Colon (tissue), 2 donors: ENCODE results near the gene IL1A.
"Not testable (repeated sequence)": the region's sequence is repeated elsewhere in the genome, so short reads cannot be mapped to it uniquely, and the experiment has no call there.

Source experiments
- FAIRE-seq: peaks from 2 replicates; lab custom pipeline; 2012; peaks lifted over from hg19 to GRCh38; lab: Jason Lieb, UNC
- donor health status: control.
- donor health status: control.

Gene IL1A

DNA sequence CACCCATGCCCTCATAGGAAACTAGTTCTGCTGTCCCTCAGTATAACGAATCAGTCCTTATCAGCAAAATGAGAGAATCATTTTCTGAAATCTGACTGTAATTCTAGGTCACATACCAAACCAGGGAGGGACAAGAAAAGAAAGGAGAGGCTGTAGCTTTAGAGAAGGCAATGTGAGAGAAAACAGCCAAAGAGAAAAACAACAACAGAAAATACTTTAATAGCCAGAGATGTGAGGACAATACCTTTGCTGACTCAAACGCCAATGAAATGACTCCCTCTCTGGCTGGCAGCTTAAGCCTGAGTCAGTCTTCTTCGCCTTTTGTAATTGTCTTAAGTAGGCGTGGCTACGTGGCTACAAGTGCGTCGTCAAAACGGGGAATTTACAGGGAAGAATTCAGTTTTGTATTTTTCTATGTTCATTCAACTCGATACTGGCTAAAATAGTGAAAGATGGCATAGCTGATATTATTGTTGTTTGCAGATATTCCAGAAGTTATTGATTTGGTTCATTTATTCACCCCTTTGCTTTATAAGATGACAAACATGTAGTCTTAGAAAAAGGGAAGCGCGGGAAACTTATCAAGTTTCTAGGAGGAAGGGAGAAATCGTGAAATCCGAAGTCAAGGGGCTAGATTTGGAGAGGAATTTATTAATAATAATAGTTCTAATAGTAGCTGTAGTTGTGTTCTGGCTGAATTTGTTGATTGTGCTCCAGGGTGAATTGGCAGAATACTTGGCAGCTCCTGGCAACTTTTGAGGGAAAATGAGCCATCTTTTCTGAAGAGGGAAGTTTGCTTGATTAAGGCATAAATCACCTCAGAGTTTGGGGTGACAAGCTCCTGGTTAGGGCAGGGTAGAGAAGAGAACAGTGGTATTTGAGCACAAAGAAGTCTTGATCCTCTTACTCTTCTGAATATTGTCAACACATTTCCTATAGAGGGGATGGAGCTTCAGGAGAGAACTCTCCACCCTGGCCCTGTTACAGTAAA is at the start of gene IL1A:
Gene IL1A (minus strand): TSS at position 295 of the 991 bp plus-strand sequence. CDS start 723 bp downstream, outside the sequence.
- no peak for FAIRE-seq

DNA sequence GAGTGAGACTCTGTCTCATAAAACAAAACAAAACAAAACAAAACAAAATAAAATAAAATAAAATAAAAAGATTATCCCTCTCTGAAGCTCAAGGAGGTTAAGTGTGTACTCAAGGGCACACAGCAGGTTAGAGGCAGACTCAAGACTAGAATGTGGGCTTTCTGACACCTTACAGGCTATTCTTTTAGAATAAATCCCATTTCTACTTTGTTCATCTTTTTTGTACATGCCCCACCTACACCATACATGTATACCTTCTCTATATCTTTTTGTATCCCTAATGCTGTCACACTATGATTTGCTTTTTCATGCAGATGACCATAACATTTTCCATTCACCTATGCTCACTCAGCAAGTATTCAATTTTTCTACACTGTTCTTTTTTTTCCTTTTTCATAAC is 49.7 kb upstream of the IL1A start:
- FAIRE-seq: no peak

- FAIRE-seq: not testable (repeated sequence)
Measured at GRCh38 chr2:112833639-112833931, 49.3 kb upstream of the IL1A start.

DNA sequence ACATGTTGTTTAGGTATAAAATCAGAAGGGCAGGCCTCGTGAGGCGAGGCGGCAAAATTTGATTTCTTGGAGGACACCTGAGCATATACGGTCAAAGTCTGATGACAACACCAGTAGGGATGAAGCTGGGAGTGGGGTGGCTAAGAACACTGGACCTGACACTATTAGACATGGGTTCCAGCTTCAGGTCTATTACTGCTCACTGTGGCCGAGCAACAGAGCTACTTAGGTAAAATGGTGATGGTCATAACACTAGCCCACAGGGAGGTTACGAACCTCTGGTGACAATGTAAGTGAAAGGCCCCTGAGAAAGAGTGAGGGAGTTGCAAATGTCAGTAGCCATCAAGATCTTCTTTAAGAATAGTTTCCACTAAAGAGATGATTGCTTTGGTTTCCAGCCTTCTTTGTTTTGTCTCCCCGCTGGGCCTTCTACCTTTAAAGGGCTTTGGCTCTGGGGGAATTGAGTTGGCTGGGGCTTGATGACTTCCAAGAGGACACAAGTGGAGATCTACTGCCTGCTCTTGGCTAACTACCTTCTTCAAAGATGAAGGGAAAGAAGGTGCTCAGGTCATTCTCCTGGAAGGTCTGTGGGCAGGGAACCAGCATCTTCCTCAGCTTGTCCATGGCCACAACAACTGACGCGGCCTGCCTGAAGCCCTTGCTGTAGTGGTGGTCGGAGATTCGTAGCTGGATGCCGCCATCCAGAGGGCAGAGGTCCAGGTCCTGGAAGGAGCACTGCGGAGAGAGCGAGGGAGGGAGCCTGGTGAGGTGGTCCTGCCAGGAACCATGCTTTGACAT is 48.7 kb upstream of the IL1A start:
- no peak for FAIRE-seq

DNA sequence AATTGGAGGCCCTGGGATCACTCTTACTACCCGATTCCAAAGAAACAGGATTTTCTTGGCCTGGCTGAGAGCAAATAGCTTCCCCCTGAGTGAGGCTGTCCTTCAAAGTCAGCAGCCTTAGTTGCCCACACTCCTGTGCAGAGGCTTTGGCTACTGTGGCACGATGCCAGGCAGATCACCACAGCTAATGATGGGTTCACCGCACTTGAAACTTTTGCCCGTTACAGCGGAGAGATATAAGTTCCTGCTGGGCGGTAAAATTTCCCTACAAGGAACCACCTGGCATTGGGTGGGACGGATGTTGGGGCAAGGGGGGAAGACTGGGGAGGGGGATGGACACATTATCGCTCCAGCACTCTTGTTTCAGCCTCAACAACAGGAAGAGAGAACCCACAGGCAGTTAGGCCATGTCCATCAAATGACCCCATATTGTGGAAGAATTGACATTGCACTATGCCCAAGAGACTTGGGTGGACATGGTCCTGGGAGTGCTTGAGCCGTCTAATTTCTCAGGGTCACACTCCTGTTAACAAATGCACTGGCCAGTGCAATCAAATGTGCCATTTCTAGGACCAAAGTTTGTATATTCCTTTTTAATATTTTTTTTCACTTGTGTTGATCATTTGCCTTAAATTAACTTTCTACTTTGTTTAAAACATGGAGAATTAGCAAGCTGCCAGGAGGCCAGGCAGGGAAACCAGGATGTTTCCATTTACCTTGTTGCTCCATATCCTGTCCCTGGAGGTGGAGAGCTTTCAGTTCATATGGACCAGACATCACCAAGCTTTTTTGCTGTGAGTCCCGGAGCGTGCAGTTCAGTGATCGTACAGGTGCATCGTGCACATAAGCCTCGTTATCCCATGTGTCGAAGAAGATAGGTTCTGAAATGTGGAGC is 47.9 kb upstream of the IL1A start:
- FAIRE-seq: no peak

DNA sequence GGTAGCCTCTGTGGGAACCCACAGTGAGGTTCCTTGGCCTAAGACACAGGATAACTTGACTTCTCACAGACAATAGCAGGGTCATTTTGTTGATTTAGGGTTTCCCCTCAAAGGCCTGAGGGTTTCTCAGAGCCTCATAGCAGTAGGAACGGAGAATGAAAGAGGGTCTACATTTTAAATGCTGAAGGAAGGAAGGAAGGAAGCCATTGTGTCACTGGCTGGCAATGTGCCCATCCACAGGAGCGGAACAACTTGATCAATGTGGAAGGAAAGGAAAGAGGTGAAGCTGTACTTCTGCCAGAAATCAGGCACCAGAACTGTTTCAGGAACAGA is 47.2 kb upstream of the IL1A start:
- no peak for FAIRE-seq

DNA sequence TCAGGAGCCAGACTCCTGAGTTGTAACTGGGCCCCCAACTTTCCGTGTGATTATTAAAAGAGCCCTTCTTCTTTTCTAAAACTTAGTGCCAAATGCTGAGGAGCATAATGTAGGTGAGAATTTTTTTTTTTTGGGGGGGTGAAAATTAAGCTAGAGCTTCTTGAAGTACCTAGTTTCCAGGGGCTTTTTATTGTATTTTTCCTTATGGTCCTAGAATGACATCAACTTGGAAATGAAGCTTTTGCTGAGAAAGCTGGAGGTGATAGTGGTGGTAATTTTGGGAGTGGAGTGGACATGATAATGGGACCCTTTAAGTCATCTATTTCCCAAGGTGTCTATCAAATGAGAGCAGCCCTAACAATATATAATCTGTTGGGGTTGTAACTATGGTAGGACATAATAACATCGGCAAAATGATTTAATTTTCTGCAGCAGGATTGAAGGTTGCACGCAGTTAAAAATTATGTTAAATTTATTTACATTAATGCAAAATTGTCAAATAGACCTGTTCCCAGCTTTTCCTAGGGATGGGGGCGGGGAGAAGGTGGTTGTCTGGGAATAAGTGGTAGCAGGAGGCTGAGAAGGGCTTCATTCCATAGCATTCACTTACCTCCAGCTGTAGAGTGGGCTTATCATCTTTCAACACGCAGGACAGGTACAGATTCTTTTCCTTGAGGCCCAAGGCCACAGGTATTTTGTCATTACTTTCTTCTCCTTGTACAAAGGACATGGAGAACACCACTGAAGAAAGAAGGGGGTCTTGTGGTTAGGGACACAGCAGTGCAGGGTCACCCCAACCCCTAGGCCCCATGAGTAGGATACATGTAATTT is 46.6 kb upstream of the IL1A start:
- FAIRE-seq: no peak

DNA sequence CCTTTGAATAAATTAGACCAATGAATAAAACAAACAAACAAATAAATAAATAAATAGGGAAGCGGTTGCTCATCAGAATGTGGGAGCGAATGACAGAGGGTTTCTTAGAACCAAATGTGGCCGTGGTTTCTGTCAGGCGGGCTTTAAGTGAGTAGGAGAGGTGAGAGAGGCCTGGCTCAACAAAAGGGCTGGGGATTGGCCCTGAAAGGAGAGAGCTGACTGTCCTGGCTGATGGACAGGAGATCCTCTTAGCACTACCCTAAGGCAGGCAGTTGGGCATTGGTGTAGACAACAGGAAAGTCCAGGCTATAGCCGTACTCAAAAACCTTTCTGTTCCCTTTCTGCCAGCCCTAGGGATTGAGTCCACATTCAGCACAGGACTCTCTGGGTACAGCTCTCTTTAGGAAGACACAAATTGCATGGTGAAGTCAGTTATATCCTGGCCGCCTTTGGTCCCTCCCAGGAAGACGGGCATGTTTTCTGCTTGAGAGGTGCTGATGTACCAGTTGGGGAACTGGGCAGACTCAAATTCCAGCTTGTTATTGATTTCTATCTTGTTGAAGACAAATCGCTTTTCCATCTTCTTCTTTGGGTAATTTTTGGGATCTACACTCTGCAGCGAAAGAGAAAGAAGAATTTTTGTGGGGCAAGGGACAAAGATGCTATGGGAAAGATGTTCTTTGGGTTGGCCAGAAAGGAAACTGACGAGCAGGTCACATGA is 45.8 kb upstream of the IL1A start:
- no peak for FAIRE-seq

- FAIRE-seq: no peak
Measured at GRCh38 chr2:112829101-112829960, 45.0 kb upstream of the IL1A start.

- no peak for FAIRE-seq
Measured at GRCh38 chr2:112828251-112828691, 44.0 kb upstream of the IL1A start.

DNA sequence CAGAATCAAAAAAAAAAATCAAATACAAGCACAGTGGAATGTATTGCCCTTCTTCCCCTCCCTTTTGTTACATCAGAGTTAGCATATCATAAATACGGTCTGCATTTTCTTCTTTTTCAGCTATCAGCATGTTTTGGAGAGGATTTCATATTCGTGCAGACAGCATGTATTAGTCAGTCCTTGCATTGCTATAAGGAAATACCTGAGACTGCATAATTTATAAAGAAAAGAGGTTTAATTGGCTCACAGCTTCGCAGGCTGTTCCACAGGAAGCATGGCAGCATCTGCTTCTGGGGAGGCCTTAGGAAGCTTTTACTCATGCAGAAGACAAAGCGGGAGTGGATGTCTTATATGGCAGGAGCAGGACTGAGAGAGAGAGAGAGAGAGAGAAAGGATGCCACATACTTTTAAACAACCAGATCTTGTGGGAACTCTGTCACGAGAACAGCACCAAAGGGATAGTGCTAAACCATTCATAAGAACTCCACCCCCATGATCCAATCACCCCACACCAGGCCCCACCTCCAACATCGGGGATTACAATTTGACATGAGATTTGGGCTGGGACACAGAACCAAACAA is 43.4 kb upstream of the IL1A start:
- no peak for FAIRE-seq

DNA sequence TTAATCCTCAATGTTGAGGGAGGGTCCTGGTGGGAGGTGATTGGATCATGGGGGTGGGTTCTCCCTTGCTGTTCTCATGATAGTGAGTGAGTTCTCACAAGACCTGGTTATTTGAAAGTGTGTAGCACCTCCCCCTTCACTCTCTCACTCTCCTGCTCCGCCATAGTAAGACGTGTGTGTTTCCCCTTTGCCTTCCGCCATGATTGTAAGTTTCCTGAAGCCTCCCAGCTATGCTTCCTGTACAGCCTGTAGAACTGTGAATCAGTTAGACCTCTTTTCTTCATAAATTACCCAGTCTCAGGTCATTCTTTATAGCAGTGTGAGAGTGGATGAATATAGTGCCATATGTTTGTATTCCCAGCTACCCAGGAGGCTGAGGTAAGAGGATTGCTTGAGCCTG is 42.7 kb upstream of the IL1A start:
- FAIRE-seq: no peak

- no peak for FAIRE-seq
Measured at GRCh38 chr2:112825706-112826105, 41.4 kb upstream of the IL1A start.

DNA sequence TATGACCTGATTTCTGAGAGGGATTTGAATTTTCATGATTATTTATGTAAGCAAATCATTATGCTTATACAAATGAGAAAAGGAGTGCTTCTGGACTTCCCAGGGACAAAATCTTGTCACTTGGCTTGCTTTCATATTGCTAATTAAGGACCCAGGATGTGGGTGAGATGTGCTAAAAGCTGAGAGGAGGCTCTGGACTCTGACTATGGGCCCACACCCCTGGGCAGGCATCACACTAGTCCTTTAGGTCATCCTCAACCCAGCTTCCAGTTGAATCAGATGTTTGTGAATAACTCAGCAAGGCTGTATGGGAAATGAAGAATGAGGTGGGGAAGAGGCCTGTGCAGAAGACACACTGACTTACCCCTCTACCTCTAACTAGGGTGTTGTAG is 40.4 kb upstream of the IL1A start:
- FAIRE-seq: no peak

DNA sequence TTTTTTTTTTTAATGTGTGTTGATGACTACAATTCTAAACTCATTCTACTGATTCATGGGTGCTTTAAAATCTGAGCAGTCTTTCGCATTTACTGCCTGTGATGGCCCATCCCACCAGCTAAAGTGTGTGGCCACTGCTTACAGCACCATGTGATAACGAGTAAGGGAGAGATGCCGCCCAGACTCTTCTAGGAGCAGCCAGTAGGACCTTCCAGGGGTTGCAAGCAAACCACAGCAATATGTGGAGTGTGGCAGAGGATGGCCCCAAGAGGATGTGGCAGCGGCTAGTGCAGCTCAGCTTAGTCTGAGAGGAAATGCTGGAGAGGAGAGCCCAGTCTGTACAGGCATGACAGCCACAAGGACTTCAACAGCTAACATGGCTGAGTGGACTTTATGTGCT is 37.4 kb upstream of the IL1A start:
- FAIRE-seq: no peak

GRCh38 chr2:112821142-112821541 is 36.8 kb upstream of the IL1A start:
- FAIRE-seq: no peak

DNA sequence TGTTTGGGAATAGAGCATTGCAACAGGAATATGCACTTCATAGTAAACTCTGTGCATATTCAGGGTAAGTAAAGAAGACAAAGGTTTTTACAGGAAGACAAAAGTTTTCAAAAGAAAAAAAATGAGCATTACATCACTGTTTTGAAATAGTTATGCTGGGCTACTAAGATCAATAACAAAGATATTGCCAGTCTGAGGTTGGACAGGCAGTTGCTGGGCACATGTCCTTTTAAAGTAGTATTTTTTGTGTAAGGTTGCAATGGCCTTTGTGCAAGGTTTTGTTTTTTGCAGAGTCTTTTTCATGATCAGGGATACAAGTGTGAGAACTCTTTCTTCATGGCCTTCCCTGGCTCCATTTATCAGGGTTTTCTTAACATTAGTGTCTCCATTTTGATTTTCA is 36.0 kb upstream of the IL1A start:
- FAIRE-seq: no peak

GRCh38 chr2:112819081-112819480 is 34.8 kb upstream of the IL1A start:
- no peak for FAIRE-seq
